GM18951 (cell line): ENCODE data around the gene ADGRD2.

ENCODE experiments used
- POLR2A ChIP-seq: IDR thresholded peaks from 4 replicates; pipeline ENCODE4 v1.6.1; 2011; ENCODE audit warnings: mild to moderate bottlenecking; ENCODE audit not compliant: insufficient read length, insufficient read depth; ENCODE audit errors: extremely low read depth
- in situ Hi-C: fragments of 300-500 bp; cut with MboI; formaldehyde crosslinking; loops from one replicate; pipeline ENCODE4 v1.12.0; 2022; ENCODE audit warnings: low sequenced_read_pairs, mixed read lengths, inconsistent platforms; ENCODE audit not compliant: unreplicated experiment

Gene ADGRD2

GRCh38 chr9:124457079-124457886 lies 7.0 kb downstream of the ADGRD2 start:
- in situ Hi-C loops = no loop called here
- TF ChIP-seq POLR2A = no peak

GRCh38 chr9:124457887-124458431 lies 7.7 kb downstream of the ADGRD2 start:
- TF ChIP-seq POLR2A = no peak
- in situ Hi-C loops = no loop called here

GRCh38 chr9:124458441-124458840 lies 8.2 kb downstream of the ADGRD2 start:
- in situ Hi-C loops = no loop called here

GRCh38 chr9:124462739-124463138 lies 12.5 kb downstream of the ADGRD2 start:
- in situ Hi-C loops = no loop called here
- TF ChIP-seq POLR2A = no peak

More at GRCh38 chr9:124458441-124458840, 8.2 kb downstream of the ADGRD2 start:
- no peak for TF ChIP-seq POLR2A

DNA sequence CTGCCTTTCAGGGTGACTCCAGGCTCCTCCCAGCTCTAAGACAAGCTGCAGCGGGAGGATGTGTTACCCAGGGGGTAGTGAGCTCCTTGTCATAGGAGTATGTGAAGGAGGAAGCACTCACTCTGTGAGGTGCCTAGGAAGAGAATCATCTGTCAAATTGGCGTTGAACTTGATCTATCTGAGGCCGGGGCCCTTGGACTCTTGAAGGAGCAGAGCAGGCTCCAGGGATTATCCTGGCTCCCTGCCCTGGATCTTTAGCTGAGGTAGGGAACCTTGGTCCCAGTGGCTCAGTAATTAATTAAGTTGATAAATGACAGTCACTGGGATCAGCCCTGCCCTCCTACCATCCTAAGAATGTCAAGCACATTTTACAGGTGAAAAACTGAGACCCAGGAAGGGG lies 15.5 kb downstream of the ADGRD2 start:
- no peak for TF ChIP-seq POLR2A
- in situ Hi-C loops = no loop called here

DNA sequence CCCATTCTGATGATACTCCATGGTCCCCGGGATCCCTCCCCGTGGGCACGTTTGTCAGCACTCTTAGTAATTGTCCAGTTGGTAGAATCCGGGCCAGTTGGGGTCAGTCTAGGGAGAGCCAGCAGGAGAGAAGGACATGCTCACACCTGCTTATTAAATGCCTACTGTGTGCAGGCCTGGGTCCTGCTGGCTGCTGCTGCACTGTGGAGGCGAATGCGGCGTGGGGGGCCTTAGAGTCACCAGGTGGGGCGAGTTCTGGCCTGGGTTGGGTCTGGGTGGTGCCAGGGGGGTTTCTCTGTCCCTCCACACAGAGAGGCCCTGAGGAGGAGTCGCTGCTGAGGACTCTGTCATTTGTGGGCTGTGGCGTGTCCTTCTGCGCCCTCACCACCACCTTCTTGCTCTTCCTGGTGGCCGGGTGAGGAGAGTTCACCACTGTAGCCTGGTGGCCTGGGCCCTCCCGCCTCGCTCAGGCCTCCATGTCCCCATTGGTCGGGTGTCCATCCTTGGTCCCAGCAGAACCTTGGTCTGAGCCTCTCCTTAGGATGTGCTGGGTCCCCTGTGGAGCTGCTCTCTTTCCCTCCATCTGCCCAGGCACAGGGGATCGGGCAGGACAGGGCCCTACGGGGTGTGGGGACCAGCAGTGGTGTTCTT lies 17.3 kb downstream of the ADGRD2 start:
- in situ Hi-C loops = no loop called here
- TF ChIP-seq POLR2A = no peak

GRCh38 chr9:124468061-124468740 lies 17.9 kb downstream of the ADGRD2 start:
- in situ Hi-C loops = no loop called here
- TF ChIP-seq POLR2A = no peak

DNA sequence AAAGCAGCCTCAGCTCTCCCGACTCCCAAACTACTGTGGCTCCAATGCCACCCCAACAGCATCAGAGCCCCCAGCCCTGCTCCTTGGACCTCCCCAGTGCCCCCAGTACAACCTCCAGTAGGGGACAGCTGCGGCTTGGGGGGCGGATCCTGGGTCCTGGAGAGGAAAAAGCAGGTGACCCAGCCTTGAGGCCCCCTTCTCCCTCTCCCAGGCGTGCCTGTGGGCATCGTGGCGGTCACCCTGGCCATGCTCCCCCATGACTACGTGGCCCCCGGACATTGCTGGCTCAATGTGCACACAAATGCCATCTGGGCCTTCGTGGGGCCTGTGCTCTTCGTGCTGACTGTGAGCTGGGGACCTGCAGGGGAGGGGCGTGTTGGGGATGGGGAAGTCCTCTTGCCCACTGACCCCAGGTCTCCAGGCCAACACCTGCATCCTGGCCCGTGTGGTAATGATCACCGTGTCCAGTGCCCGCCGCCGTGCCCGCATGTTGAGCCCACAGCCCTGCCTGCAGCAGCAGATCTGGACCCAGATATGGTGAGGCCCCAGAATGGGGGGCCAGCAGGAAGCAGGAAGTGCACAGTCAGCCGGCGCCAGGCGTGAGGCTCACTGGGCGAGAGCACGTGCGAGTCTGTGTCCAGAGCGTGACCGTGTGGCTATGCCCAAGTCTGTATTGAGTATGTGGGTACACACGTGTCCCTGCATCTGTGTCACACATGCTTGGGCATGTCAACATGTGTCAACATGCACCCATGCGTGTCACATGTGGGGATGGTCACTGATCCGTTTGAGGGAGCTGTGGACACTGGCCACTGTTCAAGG lies 19.0 kb downstream of the ADGRD2 start:
- in situ Hi-C loops = no loop called here
- TF ChIP-seq POLR2A = no peak

DNA sequence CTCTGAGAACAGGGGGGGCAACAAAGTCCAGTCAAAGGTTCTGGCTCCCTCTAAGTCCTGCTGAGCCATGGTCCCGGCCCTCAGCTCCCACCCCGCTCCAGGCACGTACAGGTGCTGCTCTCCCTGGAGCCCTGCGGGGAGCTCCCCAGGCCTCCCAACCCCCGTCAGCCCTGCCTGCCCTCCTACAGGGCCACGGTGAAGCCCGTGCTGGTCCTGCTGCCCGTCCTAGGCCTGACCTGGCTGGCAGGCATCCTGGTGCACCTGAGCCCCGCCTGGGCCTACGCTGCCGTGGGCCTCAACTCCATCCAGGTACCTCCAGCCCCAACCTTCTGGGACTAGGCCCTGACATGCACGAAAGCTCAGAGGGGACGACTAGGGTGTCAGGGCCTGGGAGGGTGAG lies 20.1 kb downstream of the ADGRD2 start:
- in situ Hi-C loops = no loop called here

GRCh38 chr9:124470726-124471125 lies 20.5 kb downstream of the ADGRD2 start:
- in situ Hi-C loops = no loop called here
- TF ChIP-seq POLR2A = no peak

More for the DNA sequence above, 20.1 kb downstream of the ADGRD2 start:
- no peak for TF ChIP-seq POLR2A

DNA sequence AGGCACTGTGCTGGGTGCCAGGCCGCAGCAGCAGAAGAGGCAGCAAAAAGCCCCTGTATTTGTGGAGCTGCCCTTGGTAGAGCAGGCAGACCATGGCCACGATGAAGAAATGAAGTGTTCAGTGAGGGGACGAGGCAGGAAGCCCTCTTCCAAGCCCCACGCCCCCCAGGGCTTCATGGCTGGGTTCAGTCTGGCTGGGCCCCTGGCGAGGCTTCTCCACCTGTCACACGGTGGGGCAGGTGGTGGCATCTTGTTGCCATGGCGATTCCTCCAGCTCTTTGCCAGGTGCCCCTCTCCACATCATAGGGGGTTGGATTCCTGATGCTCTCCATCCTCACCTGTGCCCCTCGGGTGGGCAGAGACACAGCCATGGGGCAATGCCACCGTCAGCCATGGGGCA lies 21.5 kb downstream of the ADGRD2 start:
- in situ Hi-C loops = no loop called here
- no peak for TF ChIP-seq POLR2A

GRCh38 chr9:124472770-124473169 lies 22.5 kb downstream of the ADGRD2 start:
- in situ Hi-C loops = no loop called here
- TF ChIP-seq POLR2A = no peak

DNA sequence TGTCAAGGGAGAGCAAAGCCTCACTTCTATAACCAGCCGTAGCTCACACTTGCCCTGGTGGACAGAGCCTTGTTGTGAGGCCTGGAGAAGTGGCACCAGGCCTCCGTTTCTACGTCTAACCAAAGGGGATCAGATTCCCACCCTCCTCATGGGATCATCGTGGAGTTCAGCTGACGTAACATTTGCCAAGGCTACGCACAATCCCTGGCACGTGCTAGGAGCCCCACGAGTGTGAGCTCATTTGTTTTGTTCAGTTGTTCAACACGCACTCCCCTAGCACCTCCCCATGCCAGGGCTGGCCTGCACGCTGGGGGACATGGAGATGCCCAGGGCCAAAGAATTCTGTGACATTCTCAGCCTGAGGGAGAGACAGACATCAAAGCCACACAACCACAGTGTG lies 23.1 kb downstream of the ADGRD2 start:
- TF ChIP-seq POLR2A = no peak
- in situ Hi-C loops = no loop called here

- TF ChIP-seq POLR2A = no peak
- in situ Hi-C loops = no loop called here
Observed at GRCh38 chr9:124474151-124474550, 23.9 kb downstream of the ADGRD2 start.
